ENCODE measurements around the gene SCAANT1. TPM values are rescaled to one million over a fixed set of nuclear protein-coding genes. Genes with fewer than 3 reads are reported as not detected.

Gene SCAANT1
- total RNA-seq, 1 donor from 2014 or later: not detected

DNA sequence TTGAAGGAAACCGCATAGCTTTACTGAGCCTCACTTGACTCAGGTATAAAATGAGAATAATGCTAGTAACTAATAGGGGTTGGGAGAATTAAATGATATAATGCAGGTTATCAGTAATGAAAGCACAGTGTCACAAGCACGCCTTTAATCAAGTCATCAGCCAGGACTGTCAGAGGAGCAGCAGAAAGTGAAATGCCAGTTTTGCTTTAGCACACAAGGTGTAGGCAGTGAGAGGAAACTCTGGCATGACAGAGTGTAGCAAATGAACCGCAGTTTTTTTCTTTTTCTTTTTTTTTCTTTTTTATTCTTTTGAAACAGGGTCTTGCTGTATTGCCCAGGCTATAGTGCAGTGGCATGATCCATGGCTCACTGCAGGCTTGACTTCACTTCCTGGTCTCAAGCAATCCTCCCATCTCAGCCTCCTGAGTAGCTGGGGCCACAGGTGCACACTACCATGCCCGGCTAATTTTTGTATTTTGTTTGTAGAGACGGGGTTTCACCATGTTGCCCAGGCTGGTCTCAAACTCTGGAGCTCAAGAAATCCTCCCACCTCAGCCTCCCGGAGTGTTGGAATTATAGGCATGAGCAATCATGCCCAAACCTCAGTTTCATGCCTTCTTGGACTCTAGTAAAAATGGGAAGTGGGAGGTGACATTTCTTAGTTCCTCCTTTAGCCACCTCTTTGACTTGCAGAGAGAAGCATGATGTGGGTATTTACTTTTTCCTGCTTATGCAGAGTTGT is 9.7 kb upstream of the SCAANT1 start:
- no peak overlapping the region for H3K27ac Mint-ChIP-seq
- H3K4me3 Mint-ChIP-seq: no peak overlapping the region
- TF ChIP-seq, protein P1, sequence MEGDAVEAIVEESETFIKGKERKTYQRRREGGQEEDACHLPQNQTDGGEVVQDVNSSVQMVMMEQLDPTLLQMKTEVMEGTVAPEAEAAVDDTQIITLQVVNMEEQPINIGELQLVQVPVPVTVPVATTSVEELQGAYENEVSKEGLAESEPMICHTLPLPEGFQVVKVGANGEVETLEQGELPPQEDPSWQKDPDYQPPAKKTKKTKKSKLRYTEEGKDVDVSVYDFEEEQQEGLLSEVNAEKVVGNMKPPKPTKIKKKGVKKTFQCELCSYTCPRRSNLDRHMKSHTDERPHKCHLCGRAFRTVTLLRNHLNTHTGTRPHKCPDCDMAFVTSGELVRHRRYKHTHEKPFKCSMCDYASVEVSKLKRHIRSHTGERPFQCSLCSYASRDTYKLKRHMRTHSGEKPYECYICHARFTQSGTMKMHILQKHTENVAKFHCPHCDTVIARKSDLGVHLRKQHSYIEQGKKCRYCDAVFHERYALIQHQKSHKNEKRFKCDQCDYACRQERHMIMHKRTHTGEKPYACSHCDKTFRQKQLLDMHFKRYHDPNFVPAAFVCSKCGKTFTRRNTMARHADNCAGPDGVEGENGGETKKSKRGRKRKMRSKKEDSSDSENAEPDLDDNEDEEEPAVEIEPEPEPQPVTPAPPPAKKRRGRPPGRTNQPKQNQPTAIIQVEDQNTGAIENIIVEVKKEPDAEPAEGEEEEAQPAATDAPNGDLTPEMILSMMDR (conservative IDR thresholded peaks at IDR 0.05): no peak
- peaks cover 9% of the 10 kb centered on the region for H3K4me1 Mint-ChIP-seq (ENCODE audit: unreplicated experiment)
- DNase-seq (ENCODE audit: extremely low spot score, unreplicated experiment): no peak
- H3K27me3 Mint-ChIP-seq: no peaks in the 10 kb centered on the region
- H3K36me3 Mint-ChIP-seq: peaks cover 49% of the 10 kb centered on the region
- H3K9me3 Mint-ChIP-seq: peaks cover 7% of the 10 kb centered on the region

DNA sequence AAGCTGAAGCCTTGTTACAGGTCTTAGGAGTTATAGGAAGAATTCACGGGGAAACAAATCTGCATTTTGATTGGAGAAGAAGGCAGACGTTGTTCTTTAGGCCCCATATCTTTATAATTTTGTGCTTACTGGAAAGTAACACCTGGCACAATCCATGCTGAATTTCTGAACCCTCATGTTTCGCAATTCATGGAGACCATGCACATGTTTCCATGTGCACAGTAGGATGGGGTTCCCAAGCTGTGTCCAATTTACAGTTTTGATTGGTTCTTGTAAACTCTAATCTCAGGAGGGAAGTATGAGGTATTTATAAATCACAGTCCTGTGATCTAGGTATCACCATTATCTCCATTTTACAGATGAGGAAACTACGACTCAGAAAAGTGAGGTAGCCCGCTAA is 7.8 kb upstream of the SCAANT1 start:
- Mint-ChIP-seq H3K27me3 (no peaks in the 10 kb centered on the region), H3K27ac (no peak overlapping the region), H3K36me3 (peaks cover 41% of the 10 kb centered on the region), H3K4me3 (no peak overlapping the region), H3K4me1 (ENCODE audit: unreplicated experiment) (peaks cover 9% of the 10 kb centered on the region), H3K9me3 (peaks cover 7% of the 10 kb centered on the region)
- TF ChIP-seq, protein P1 (conservative IDR thresholded peaks at IDR 0.05): no peak
- no peak for DNase-seq (ENCODE audit: extremely low spot score, unreplicated experiment)

DNA sequence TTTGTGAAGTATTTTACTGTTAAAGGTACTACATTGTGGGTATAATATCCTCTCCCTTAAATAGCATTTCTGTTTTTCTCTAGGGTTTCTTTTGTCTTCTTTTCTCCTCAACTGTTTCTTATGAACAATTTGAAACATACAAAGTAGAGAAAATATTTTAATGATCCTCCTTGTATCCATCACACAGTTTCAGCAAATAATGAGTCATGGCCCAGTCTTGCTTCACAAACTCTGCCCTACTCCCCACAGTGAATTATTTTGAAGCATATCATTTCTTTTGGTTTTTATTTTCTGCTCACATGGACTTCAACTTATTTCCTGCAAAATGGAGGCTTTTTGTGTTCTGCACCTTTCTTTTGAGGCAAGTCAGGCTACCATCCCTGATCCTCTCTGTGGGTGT is 6.1 kb upstream of the SCAANT1 start:
- H3K27me3 Mint-ChIP-seq: no peaks in the 10 kb centered on the region
- H3K27ac Mint-ChIP-seq: no peak overlapping the region
- DNase-seq (ENCODE audit: extremely low spot score, unreplicated experiment): no peak
- H3K9me3 Mint-ChIP-seq: no peaks in the 10 kb centered on the region
- H3K4me3 Mint-ChIP-seq: no peak overlapping the region
- peaks cover 29% of the 10 kb centered on the region for H3K36me3 Mint-ChIP-seq
- H3K4me1 Mint-ChIP-seq (ENCODE audit: unreplicated experiment): peaks cover 19% of the 10 kb centered on the region
- TF ChIP-seq, protein P1 (conservative IDR thresholded peaks at IDR 0.05): no peak

DNA sequence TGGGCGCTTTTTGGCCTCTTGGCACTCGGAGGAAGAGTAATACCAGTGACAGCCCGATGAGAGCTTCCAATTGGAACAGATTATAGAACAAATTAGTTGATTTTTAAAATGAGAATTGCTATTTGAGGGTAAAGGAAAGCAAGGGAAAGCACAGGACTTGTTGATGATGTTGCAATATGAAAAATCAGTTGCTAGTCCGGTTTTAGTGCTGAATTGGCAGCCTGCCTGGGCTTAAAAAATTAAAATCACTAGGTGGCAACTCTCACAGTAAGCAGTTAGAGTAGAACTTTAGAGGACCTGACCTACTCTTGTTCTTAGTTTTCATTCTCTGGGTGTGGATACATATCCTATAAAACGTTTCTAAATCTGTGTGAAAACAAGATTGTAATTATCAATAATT is 2.1 kb upstream of the SCAANT1 start:
- DNase-seq (ENCODE audit: extremely low spot score, unreplicated experiment): no peak
- Mint-ChIP-seq H3K9me3 (no peaks in the 10 kb centered on the region), H3K4me1 (ENCODE audit: unreplicated experiment) (peaks cover 24% of the 10 kb centered on the region), H3K27me3 (no peaks in the 10 kb centered on the region), H3K27ac (peak overlapping the region; percentile 97), H3K4me3 (peak overlapping the region; percentile 96), H3K36me3 (peaks cover 19% of the 10 kb centered on the region)
- TF ChIP-seq, protein P1 (conservative IDR thresholded peaks at IDR 0.05): no peak

DNA sequence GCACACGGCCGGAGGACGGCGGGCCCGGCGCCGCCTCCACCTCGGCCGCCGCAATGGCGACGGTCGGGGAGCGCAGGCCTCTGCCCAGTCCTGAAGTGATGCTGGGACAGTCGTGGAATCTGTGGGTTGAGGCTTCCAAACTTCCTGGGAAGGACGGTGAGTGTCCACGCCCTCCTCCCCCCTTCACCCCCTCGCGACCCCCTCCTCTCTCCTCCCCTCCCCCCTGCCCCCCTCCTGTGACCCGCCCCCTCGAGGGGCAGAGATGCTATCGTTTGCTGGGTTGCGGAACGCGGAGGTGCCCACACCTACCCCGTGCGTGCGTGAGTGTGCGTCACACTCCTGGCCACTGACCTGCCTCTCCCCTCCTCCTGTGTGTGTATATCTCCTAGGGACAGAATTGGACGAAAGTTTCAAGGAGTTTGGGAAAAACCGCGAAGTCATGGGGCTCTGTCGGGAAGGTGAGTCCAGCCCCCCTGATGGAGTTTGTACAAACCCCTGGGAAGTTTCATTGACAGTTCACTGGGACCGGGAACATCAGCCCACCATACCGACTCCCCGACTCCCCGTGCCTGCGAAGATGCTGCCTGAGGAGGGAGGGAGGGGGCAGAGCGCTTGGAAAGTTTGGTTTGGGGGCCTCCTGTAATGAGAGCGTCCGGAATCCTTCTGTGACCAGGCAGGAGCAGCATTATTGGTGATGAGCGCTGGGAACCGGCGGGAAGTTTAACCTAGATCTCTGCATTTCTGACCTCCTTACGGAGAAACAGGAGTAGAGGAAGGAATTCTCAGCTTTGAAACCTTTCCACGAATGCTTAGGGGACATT is 795 bp upstream of the SCAANT1 start:
- DNase-seq (ENCODE audit: extremely low spot score, unreplicated experiment): no peak
- Mint-ChIP-seq H3K4me3 (peak overlapping the region; percentile 96), H3K9me3 (no peaks in the 10 kb centered on the region), H3K27me3 (no peaks in the 10 kb centered on the region), H3K27ac (peak overlapping the region; percentile 97), H3K4me1 (ENCODE audit: unreplicated experiment) (peaks cover 24% of the 10 kb centered on the region), H3K36me3 (peaks cover 19% of the 10 kb centered on the region)
- TF ChIP-seq, protein P1 (conservative IDR thresholded peaks at IDR 0.05): no peak

Data from type B pancreatic cell (in vitro differentiated cells).